ENCODE results near the gene MAGIX.
"Not testable (repeated sequence)": the region's sequence is repeated elsewhere in the genome, so short reads cannot be mapped to it uniquely, and the experiment has no call there.

GRCh38 chrX:49148390-49149100 is 14.0 kb upstream of the MAGIX start:
- TF ChIP-seq CTCF (conservative IDR thresholded peaks at IDR 0.05); ZFX (IDR thresholded peaks at IDR 0.05): not testable (repeated sequence)
